Measurements from ENCODE around the gene CRK. TPM values are rescaled to one million over a fixed set of nuclear protein-coding genes. Genes with fewer than 3 reads are reported as not detected.

Gene CRK
- total RNA-seq, 4 donors from 2014 or later: 72.7 to 98.4 (median 77.2) TPM

- H3K4me3 ChIP-seq: no peak overlapping the region
- peaks cover 0 to 22% (median 3%) of the 10 kb centered on the region in 3 donors for H3K4me1 ChIP-seq
- no peak overlapping the region for H3K27ac ChIP-seq
- no peaks in the 10 kb centered on the region for H3K27me3 ChIP-seq
- TF ChIP-seq POLR2A (IDR thresholded peaks at IDR 0.05) (no peak), EP300 (IDR thresholded peaks at IDR 0.05) (no peak), POLR2AphosphoS5 (IDR thresholded peaks at IDR 0.05) (no peak), CTCF (IDR thresholded peaks at IDR 0.05) (no peak)
- peaks cover 0 to 17% of the 10 kb centered on the region in 2 donors for H3K36me3 ChIP-seq
- WGBS, 2 donors (ENCODE audit: low coverage in 1 of 2): 64 to 75% methylated on average over 4 to 6 of the region's 6 CpGs
- peak; percentile 41 for ATAC-seq
- no peaks in the 10 kb centered on the region for H3K9me3 ChIP-seq
These were observed 42.7 kb downstream of the CRK start for GRCh38 chr17:1413281-1413791.

- no peak for ATAC-seq
- Histone ChIP-seq H3K9me3 (no peaks in the 10 kb centered on the region), H3K4me1 (peaks cover 0 to 22% (median 3%) of the 10 kb centered on the region in 3 donors), H3K4me3 (no peak overlapping the region), H3K36me3 (peaks cover 0 to 8% of the 10 kb centered on the region in 2 donors), H3K27ac (no peak overlapping the region), H3K27me3 (no peaks in the 10 kb centered on the region)
- 64 to 79% methylated on average over 9 to 20 of the region's 27 CpGs for WGBS, 2 donors (ENCODE audit: low coverage in 1 of 2)
- TF ChIP-seq EP300 (IDR thresholded peaks at IDR 0.05) (no peak), POLR2A (IDR thresholded peaks at IDR 0.05) (no peak), CTCF (IDR thresholded peaks at IDR 0.05) (no peak), POLR2AphosphoS5 (IDR thresholded peaks at IDR 0.05) (no peak)
These were observed 43.6 kb downstream of the CRK start for GRCh38 chr17:1412185-1413110.

DNA sequence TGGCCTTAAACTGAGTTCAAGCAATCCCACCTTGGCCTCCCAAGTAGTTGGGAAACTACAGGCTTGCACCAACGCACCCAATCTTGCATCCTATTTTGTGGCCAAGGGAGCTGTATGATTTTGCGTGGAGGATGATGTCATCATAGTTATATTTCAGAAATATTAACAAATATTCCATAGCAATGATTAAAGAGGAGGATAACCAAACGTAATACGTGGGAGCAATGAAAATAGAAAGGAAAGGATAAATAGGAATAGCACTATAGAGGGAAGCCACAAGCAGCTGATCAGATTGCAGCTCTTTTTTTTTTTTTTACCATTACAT is 53.8 kb downstream of the CRK start:
- H3K27me3 ChIP-seq: no peaks in the 10 kb centered on the region
- H3K4me3 ChIP-seq: no peak overlapping the region
- no peaks in the 10 kb centered on the region for H3K9me3 ChIP-seq
- no peak for TF ChIP-seq POLR2AphosphoS5 (IDR thresholded peaks at IDR 0.05)
- TF ChIP-seq EP300 (IDR thresholded peaks at IDR 0.05): no peak
- no peak for TF ChIP-seq POLR2A (IDR thresholded peaks at IDR 0.05)
- no peak for TF ChIP-seq CTCF (IDR thresholded peaks at IDR 0.05)
- H3K27ac ChIP-seq: no peak overlapping the region
- ATAC-seq: no peak
- no peaks in the 10 kb centered on the region for H3K36me3 ChIP-seq
- peaks cover 0 to 24% (median 9%) of the 10 kb centered on the region in 3 donors for H3K4me1 ChIP-seq
- 89 to 90% methylated on average over 4 of the region's 4 CpGs for WGBS, 2 donors (ENCODE audit: low coverage in 1 of 2)

- Histone ChIP-seq H3K27me3 (no peaks in the 10 kb centered on the region), H3K36me3 (no peaks in the 10 kb centered on the region), H3K4me1 (peaks cover 0 to 48% (median 14%) of the 10 kb centered on the region in 3 donors), H3K4me3 (peak within 1 kb of the TSS; percentile 80 to 83), H3K27ac (peak within 1 kb of the TSS; percentile 85 to 100 (median 96)), H3K9me3 (no peaks in the 10 kb centered on the region)
- ATAC-seq: peak; percentile 99
- TF ChIP-seq POLR2AphosphoS5 (IDR thresholded peaks at IDR 0.05): peak; percentile 92
- peak in 3 of 4 experiments; percentile 17 to 21 (median 18) for TF ChIP-seq CTCF (IDR thresholded peaks at IDR 0.05)
- TF ChIP-seq EP300 (IDR thresholded peaks at IDR 0.05): no peak
- TF ChIP-seq POLR2A (IDR thresholded peaks at IDR 0.05): peak; percentile 76 to 82
- 0 to 3% methylated on average over 14 to 17 of the region's 82 CpGs for WGBS, 2 donors (ENCODE audit: low coverage in 1 of 2)
These were observed 56.1 kb downstream of the CRK start, which contains the start of gene YWHAE for GRCh38 chr17:1399679-1400512. TSS of gene YWHAE (minus strand) at chr17:1400222. CDS start at chr17:1400110, 112 bp downstream.

All from gastroesophageal sphincter (tissue), 4 donors.